Measurements from ENCODE around the gene SLC35F2. TPM values are rescaled to one million over a fixed set of nuclear protein-coding genes. Genes with fewer than 3 reads are reported as not detected.

The SLC35F2 gene
- polyA plus RNA-seq, 1 donor from 2014 or later = 0.59 TPM

- Histone ChIP-seq H3K4me2 (ENCODE audit: low read length) (no peak overlapping the region), H2AFZ (ENCODE audit: low read depth, low read length) (no peak overlapping the region), H3K9me2 (ENCODE audit: insufficient read depth, low read length) (no peaks in the 10 kb centered on the region), H3K36me3 (ENCODE audit: insufficient read depth, low read length) (no peaks in the 10 kb centered on the region), H3K79me2 (replicated peaks; ENCODE audit: insufficient read depth, low read length) (no peaks in the 10 kb centered on the region), H3F3A (ENCODE audit: insufficient read depth, low read length, poor library complexity, severe bottlenecking) (no peaks in the 10 kb centered on the region), H3K4me3 (ENCODE audit: low read length) (no peak overlapping the region), H4K20me1 (ENCODE audit: insufficient read depth) (no peaks in the 10 kb centered on the region), H3K27me3 (ENCODE audit: insufficient read depth, low read depth, low read length) (no peaks in the 10 kb centered on the region), H3K9ac (ENCODE audit: low read length) (no peak overlapping the region), H3K27ac (ENCODE audit: low read length) (no peak overlapping the region), H3K9me3 (ENCODE audit: low read length) (no peaks in the 10 kb centered on the region)
- TF ChIP-seq, protein P1, sequence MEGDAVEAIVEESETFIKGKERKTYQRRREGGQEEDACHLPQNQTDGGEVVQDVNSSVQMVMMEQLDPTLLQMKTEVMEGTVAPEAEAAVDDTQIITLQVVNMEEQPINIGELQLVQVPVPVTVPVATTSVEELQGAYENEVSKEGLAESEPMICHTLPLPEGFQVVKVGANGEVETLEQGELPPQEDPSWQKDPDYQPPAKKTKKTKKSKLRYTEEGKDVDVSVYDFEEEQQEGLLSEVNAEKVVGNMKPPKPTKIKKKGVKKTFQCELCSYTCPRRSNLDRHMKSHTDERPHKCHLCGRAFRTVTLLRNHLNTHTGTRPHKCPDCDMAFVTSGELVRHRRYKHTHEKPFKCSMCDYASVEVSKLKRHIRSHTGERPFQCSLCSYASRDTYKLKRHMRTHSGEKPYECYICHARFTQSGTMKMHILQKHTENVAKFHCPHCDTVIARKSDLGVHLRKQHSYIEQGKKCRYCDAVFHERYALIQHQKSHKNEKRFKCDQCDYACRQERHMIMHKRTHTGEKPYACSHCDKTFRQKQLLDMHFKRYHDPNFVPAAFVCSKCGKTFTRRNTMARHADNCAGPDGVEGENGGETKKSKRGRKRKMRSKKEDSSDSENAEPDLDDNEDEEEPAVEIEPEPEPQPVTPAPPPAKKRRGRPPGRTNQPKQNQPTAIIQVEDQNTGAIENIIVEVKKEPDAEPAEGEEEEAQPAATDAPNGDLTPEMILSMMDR (IDR thresholded peaks at IDR 0.05; ENCODE audit: poor library complexity, severe bottlenecking) = no peak
- TF ChIP-seq SMC3 (conservative IDR thresholded peaks at IDR 0.05; ENCODE audit: poor library complexity) (no peak), EZH2 (IDR thresholded peaks at IDR 0.05; ENCODE audit: borderline replicate concordance, insufficient read depth, low read length, poor library complexity, severe bottlenecking) (no peak), TAF1 (IDR thresholded peaks at IDR 0.05; ENCODE audit: low read depth) (no peak), RAD21 (conservative IDR thresholded peaks at IDR 0.05) (no peak), MXI1 (conservative IDR thresholded peaks at IDR 0.05; ENCODE audit: poor library complexity, severe bottlenecking) (no peak), EP300 (conservative IDR thresholded peaks at IDR 0.05; ENCODE audit: poor library complexity, severe bottlenecking) (no peak)
- TF ChIP-seq, protein P2, sequence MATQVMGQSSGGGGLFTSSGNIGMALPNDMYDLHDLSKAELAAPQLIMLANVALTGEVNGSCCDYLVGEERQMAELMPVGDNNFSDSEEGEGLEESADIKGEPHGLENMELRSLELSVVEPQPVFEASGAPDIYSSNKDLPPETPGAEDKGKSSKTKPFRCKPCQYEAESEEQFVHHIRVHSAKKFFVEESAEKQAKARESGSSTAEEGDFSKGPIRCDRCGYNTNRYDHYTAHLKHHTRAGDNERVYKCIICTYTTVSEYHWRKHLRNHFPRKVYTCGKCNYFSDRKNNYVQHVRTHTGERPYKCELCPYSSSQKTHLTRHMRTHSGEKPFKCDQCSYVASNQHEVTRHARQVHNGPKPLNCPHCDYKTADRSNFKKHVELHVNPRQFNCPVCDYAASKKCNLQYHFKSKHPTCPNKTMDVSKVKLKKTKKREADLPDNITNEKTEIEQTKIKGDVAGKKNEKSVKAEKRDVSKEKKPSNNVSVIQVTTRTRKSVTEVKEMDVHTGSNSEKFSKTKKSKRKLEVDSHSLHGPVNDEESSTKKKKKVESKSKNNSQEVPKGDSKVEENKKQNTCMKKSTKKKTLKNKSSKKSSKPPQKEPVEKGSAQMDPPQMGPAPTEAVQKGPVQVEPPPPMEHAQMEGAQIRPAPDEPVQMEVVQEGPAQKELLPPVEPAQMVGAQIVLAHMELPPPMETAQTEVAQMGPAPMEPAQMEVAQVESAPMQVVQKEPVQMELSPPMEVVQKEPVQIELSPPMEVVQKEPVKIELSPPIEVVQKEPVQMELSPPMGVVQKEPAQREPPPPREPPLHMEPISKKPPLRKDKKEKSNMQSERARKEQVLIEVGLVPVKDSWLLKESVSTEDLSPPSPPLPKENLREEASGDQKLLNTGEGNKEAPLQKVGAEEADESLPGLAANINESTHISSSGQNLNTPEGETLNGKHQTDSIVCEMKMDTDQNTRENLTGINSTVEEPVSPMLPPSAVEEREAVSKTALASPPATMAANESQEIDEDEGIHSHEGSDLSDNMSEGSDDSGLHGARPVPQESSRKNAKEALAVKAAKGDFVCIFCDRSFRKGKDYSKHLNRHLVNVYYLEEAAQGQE (IDR thresholded peaks at IDR 0.05; ENCODE audit: borderline replicate concordance) = no peak
Measured at GRCh38 chr11:107756553-107756952, 102.0 kb downstream of the SLC35F2 start.

- Histone ChIP-seq H4K20me1 (ENCODE audit: insufficient read depth) (no peaks in the 10 kb centered on the region), H3K27me3 (ENCODE audit: insufficient read depth, low read depth, low read length) (no peaks in the 10 kb centered on the region)
Measured at GRCh38 chr11:107752949-107753822, 105.4 kb downstream of the SLC35F2 start.

More at GRCh38 chr11:107752949-107753822, 105.4 kb downstream of the SLC35F2 start:
- Histone ChIP-seq H3K36me3 (ENCODE audit: insufficient read depth, low read length) (no peaks in the 10 kb centered on the region), H2AFZ (ENCODE audit: low read depth, low read length) (no peak overlapping the region), H3F3A (ENCODE audit: insufficient read depth, low read length, poor library complexity, severe bottlenecking) (no peaks in the 10 kb centered on the region), H3K4me2 (ENCODE audit: low read length) (no peak overlapping the region), H3K9ac (ENCODE audit: low read length) (no peak overlapping the region), H3K9me3 (ENCODE audit: low read length) (no peaks in the 10 kb centered on the region), H3K9me2 (ENCODE audit: insufficient read depth, low read length) (no peaks in the 10 kb centered on the region), H3K79me2 (replicated peaks; ENCODE audit: insufficient read depth, low read length) (no peaks in the 10 kb centered on the region), H3K27ac (ENCODE audit: low read length) (peak overlapping the region; percentile 41), H3K4me3 (ENCODE audit: low read length) (peak overlapping the region; percentile 28)
- TF ChIP-seq, protein P1 (IDR thresholded peaks at IDR 0.05; ENCODE audit: poor library complexity, severe bottlenecking) = no peak
- TF ChIP-seq SMC3 (conservative IDR thresholded peaks at IDR 0.05; ENCODE audit: poor library complexity) = no peak
- TF ChIP-seq POLR2AphosphoS5 (IDR thresholded peaks at IDR 0.05) = peak; percentile 67
- no peak for TF ChIP-seq RAD21 (conservative IDR thresholded peaks at IDR 0.05)
- no peak for TF ChIP-seq MXI1 (conservative IDR thresholded peaks at IDR 0.05; ENCODE audit: poor library complexity, severe bottlenecking)
- TF ChIP-seq EP300 (conservative IDR thresholded peaks at IDR 0.05; ENCODE audit: poor library complexity, severe bottlenecking) = peak; percentile 77
